Neutrophil (primary cell): ENCODE data around the gene PTCRA.

Experiments
- H3K27ac ChIP-seq: fragments of 200-600 bp; sonication (generic); 2 replicates; pipeline ENCODE4 v1.5.1; 2016; ENCODE audit warnings: mild to moderate bottlenecking, moderate library complexity
- H3K27me3 ChIP-seq: fragments of 200-600 bp; sonication (generic); 2 replicates; pipeline ENCODE4 v1.6.0; 2016; ENCODE audit warnings: mild to moderate bottlenecking
- H3K36me3 ChIP-seq: fragments of 200-600 bp; sonication (generic); 2 replicates; pipeline ENCODE4 v1.5.1; 2017
- H3K4me1 ChIP-seq, 2 experiments: fragments of 200-600 bp in 1 of 2; sonication (generic) in 1 of 2; 1 replicate in 1 of 2; 2 replicates in 1 of 2; pipeline versions ENCODE4 v1.5.1 to v1.6.1; 2013 to 2016; ENCODE audit warnings: low read depth in 1 of 2, low read length in 1 of 2, mild to moderate bottlenecking in 1 of 2, moderate library complexity in 1 of 2; ENCODE audit not compliant: control insufficient read depth in 1 of 2, insufficient read depth in 1 of 2
- H3K4me3 ChIP-seq, 2 experiments: fragments of 200-600 bp in 1 of 2; sonication (generic) in 1 of 2; 1 replicate in 1 of 2; 2 replicates in 1 of 2; pipeline ENCODE4 v1.5.1; 2013 to 2016; ENCODE audit warnings: low read depth in 1 of 2, low read length in 1 of 2, mild to moderate bottlenecking in 1 of 2, moderate library complexity in 1 of 2
- H3K9me3 ChIP-seq: fragments of 200-600 bp; sonication (generic); 2 replicates; pipeline ENCODE4 v1.5.1; 2016
- TF ChIP-seq, protein P1 (sequence below): fragments of 200-600 bp; sonication (generic); IDR thresholded peaks from 2 replicates; pipeline ENCODE4 v1.5.1; 2016; ENCODE audit warnings: antibody characterized with exemption

The PTCRA gene

DNA sequence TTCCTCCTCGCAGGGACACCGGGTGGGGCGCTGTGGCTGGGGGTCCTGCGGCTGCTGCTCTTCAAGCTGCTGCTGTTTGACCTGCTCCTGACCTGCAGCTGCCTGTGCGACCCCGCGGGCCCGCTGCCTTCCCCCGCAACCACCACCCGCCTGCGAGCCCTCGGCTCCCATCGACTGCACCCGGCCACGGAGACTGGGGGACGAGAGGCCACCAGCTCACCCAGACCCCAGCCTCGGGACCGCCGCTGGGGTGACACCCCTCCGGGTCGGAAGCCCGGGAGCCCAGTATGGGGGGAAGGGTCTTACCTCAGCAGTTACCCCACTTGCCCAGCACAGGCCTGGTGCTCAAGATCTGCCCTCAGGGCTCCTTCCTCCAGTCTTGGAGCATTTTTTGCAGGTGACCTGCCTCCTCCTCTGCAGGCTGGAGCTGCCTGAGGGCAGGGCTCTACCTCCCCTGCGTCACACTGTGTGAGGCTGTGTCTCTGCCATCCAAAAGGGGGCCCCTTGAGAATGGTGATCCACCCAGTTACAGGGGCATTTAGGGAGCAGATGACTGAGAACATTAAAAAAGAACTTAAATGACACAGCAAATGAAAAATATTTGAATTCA is 9.5 kb downstream of the PTCRA start:
- Histone ChIP-seq H3K27ac (no peak overlapping the region), H3K36me3 (no peaks in the 10 kb centered on the region), H3K27me3 (no peaks in the 10 kb centered on the region), H3K4me3 (no peak overlapping the region), H3K9me3 (no peaks in the 10 kb centered on the region), H3K4me1 (peaks cover 11 to 22% of the 10 kb centered on the region in 2 experiments)
- TF ChIP-seq, protein P1, sequence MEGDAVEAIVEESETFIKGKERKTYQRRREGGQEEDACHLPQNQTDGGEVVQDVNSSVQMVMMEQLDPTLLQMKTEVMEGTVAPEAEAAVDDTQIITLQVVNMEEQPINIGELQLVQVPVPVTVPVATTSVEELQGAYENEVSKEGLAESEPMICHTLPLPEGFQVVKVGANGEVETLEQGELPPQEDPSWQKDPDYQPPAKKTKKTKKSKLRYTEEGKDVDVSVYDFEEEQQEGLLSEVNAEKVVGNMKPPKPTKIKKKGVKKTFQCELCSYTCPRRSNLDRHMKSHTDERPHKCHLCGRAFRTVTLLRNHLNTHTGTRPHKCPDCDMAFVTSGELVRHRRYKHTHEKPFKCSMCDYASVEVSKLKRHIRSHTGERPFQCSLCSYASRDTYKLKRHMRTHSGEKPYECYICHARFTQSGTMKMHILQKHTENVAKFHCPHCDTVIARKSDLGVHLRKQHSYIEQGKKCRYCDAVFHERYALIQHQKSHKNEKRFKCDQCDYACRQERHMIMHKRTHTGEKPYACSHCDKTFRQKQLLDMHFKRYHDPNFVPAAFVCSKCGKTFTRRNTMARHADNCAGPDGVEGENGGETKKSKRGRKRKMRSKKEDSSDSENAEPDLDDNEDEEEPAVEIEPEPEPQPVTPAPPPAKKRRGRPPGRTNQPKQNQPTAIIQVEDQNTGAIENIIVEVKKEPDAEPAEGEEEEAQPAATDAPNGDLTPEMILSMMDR = no peak

DNA sequence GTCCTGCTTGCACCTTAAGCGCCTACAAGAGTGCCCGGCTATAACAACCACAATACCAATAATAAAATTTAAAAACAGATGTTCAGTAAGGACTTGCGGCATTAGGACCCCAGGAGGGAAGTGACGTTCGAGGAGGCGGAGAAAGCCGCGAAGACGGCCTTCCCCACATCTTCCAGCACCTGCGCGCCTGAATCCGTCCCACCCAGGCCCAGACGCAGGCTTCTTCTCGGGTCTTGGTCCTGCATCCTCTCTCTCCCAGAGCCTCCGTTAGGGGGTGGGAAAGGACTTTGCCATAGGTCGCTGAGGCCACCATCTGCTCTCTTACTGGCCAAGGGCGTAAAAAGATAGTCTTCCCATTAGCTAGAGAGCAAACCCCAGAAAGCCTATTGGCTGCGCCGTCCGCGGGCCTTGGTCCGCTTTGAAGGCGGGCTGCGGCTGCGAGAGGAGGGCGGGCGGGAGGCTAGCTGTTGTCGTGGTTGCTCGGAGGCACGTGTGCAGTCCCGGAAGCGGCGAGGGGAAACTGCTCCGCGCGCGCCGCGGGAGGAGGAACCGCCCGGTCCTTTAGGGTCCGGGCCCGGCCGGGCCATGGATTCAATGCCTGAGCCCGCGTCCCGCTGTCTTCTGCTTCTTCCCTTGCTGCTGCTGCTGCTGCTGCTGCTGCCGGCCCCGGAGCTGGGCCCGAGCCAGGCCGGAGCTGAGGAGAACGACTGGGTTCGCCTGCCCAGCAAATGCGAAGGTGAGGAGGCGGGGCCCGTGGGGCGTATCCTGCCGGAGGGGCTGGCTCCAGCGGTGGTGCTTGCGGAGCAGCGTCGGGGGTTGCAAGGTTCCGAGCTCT is 13.3 kb downstream of the PTCRA start, which contains the start of gene CNPY3:
TSS of gene CNPY3 (plus strand) at position 495 of the 835 bp plus-strand sequence. CDS start at position 586, 91 bp downstream.
- Histone ChIP-seq H3K4me1 (peaks cover 49 to 55% of the 10 kb centered on the region in 2 experiments), H3K27me3 (no peaks in the 10 kb centered on the region), H3K27ac (peak within 1 kb of the TSS; percentile 100), H3K36me3 (peaks cover 6% of the 10 kb centered on the region), H3K4me3 (peak within 1 kb of the TSS; percentile 79 to 100), H3K9me3 (no peaks in the 10 kb centered on the region)
- TF ChIP-seq, protein P1 = peak; percentile 34

DNA sequence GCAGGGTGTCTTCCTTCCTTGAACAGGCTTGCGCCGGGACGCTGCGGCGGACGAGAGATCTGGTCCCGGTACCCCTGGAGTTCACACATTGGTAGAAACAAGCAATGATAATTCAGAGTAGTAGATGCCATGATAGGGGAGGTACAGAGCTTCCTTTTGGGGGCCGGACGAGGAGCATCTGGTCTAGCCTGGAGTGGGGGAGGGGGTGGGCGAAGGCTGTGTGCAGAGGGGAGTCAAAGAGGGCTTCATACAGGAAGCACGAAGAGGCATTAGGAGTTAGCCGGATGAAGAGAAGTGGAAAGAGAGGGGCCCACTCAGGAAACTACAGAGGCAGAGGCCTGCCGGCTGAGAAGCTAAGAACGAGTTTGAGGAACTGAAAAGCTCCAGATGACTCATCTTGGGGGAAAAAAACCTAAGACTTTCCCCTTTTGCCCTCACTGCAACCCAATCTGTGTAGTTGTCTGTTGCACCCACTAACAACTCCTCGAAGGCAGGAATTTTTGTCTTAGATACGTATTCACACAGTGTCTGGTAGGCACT is 14.0 kb downstream of the PTCRA start:
- no peaks in the 10 kb centered on the region for H3K27me3 ChIP-seq
- peaks cover 56 to 62% of the 10 kb centered on the region in 2 experiments for H3K4me1 ChIP-seq
- no peaks in the 10 kb centered on the region for H3K9me3 ChIP-seq
- peak overlapping the region; percentile 100 for H3K27ac ChIP-seq
- peak overlapping the region; percentile 79 to 100 for H3K4me3 ChIP-seq
- H3K36me3 ChIP-seq = peaks cover 13% of the 10 kb centered on the region
- TF ChIP-seq, protein P1 = no peak

DNA sequence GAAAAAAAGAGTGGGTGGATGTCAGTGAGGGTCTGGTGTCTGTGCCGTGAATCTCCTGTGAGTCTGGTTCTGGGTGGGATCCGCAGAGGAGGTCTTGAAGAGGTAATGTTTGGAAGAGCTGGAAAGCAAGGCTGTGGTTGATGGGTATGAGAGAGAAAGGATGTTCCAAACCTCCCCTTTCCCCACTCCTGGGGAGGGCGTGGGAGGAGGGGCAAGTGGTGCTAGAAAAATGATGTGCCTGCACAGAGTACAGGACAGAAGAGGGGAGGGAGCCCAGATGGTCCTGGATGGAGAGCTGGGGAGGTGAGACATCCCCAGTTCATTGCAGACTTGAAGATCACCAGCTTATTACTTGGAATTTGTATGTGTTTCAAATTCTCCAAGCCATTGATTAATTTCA is 16.6 kb downstream of the PTCRA start:
- peak overlapping the region; percentile 79 to 100 for H3K4me3 ChIP-seq
- peaks cover 64 to 72% of the 10 kb centered on the region in 2 experiments for H3K4me1 ChIP-seq
- H3K27ac ChIP-seq = peak overlapping the region; percentile 100
- H3K27me3 ChIP-seq = no peaks in the 10 kb centered on the region
- H3K9me3 ChIP-seq = no peaks in the 10 kb centered on the region
- H3K36me3 ChIP-seq = peaks cover 38% of the 10 kb centered on the region
- TF ChIP-seq, protein P1 = no peak

DNA sequence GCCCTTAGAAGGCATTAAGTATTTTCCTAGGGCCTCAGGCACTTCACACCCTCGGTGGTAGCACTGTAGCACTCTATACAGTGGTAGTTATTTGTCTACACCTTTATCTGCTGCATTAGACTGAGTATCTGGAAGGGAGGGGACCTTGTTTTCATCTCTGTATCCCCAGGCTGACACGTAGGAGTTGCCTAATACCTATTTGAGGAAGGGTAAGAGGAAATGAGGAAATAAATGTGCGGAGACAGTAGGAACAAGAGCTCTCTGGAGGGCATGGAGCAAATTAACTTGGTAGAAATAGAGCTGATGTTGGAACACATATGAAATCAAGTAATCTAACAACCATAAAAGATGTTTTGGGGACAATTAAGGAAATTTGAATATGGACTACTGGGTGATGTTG is 17.4 kb downstream of the PTCRA start:
- TF ChIP-seq, protein P1 = peak; percentile 25
- Histone ChIP-seq H3K27ac (peak overlapping the region; percentile 100), H3K4me3 (peak overlapping the region; percentile 79 to 100), H3K4me1 (peaks cover 61 to 68% of the 10 kb centered on the region in 2 experiments), H3K36me3 (peaks cover 46% of the 10 kb centered on the region), H3K9me3 (no peaks in the 10 kb centered on the region), H3K27me3 (no peaks in the 10 kb centered on the region)
